HepG2 (cell line): Measurements from ENCODE around the gene PDIA5. TPM values are rescaled to one million over a fixed set of nuclear protein-coding genes. Genes with fewer than 3 reads are reported as not detected.

Experiments
- AGO1 ChIP-seq: fragments of 200-400 bp; formaldehyde crosslinking; IDR thresholded peaks from 2 replicates; pipeline ENCODE4 v1.6.1; 2017; ENCODE audit warnings: mild to moderate bottlenecking, low read depth, low read length, moderate library complexity; ENCODE audit not compliant: poor library complexity, severe bottlenecking
- CTCF ChIP-seq: sonication (generic); formaldehyde crosslinking; IDR thresholded peaks from 2 replicates; pipeline ENCODE4 v1.5.0; 2020; ENCODE audit warnings: mild to moderate bottlenecking, missing genetic modification reagents, moderate library complexity
- EZH2 ChIP-seq: conservative IDR thresholded peaks from 2 replicates; pipeline ENCODE4 v1.6.1; 2012; ENCODE audit warnings: mild to moderate bottlenecking, low read depth, low read length, moderate library complexity
- HBP1 ChIP-seq: IDR thresholded peaks from 2 replicates; pipeline ENCODE4 v1.6.1; 2016; ENCODE audit warnings: low read depth, control low read depth
- HIVEP1 ChIP-seq: sonication (generic); formaldehyde crosslinking; IDR thresholded peaks from 2 replicates; pipeline ENCODE4 v1.4.0; 2020; ENCODE audit warnings: mild to moderate bottlenecking, missing genetic modification reagents
- HNRNPLL ChIP-seq: fragments of 200-400 bp; formaldehyde crosslinking; IDR thresholded peaks from 2 replicates; pipeline ENCODE4 v1.6.1; 2017; ENCODE audit warnings: mild to moderate bottlenecking, low read depth, low read length; ENCODE audit not compliant: poor library complexity, severe bottlenecking
- PHB2 ChIP-seq: fragments of 450-650 bp; IDR thresholded peaks from 2 replicates; pipeline ENCODE4 v1.6.1; 2018; ENCODE audit not compliant: partially characterized antibody
- REST ChIP-seq, 2 experiments: IDR thresholded peaks; 2 replicates each; pipeline ENCODE4 v1.6.1; 2011 to 2012; ENCODE audit warnings: low read length in 2 of 2, borderline replicate concordance in 1 of 2, low read depth in 1 of 2, mild to moderate bottlenecking in 1 of 2, moderate library complexity in 1 of 2
- SALL1 ChIP-seq: sonication (generic); formaldehyde crosslinking; IDR thresholded peaks from 2 replicates; pipeline ENCODE4 v1.8.0; 2022; ENCODE audit warnings: mild to moderate bottlenecking, missing genetic modification reagents
- TBX3 ChIP-seq: fragments of 450-650 bp; IDR thresholded peaks from 2 replicates; pipeline ENCODE4 v1.6.1; 2017; ENCODE audit warnings: antibody characterized with exemption, mild to moderate bottlenecking, inconsistent platforms, borderline replicate concordance
- ZNF572 ChIP-seq: sonication (generic); formaldehyde crosslinking; IDR thresholded peaks from 2 replicates; pipeline ENCODE4 v1.5.1; 2020; ENCODE audit warnings: mild to moderate bottlenecking, missing genetic modification reagents
- ZNF580 ChIP-seq: IDR thresholded peaks from 2 replicates; pipeline ENCODE4 v1.6.1; 2016; ENCODE audit warnings: low read depth, borderline replicate concordance
- ZNF687 ChIP-seq: sonication (generic); formaldehyde crosslinking; IDR thresholded peaks from 2 replicates; pipeline ENCODE4 v1.5.1; 2020; ENCODE audit warnings: mild to moderate bottlenecking, missing genetic modification reagents, moderate library complexity
- polyA plus RNA-seq, 8 experiments: library from polyadenylated mRNA; depleted of rRNA in 3 of 8; stranded (reverse) in 7 of 8; unstranded in 1 of 8; fragments of >200 nt; fragmentation: Illumina TruSeq in 4 of 8; extraction: Trizol in 4 of 8; gene quantifications; 2 replicates each; pipeline versions ENCODE4 v1.2.1 to v1.2.3, GENCODE V29; 2011 to 2016; ENCODE audit warnings: low read depth in 4 of 8, missing spikeins in 1 of 8, mixed read lengths in 1 of 8; ENCODE audit not compliant: insufficient read depth in 1 of 8
- total RNA-seq, 5 experiments: library from RNA; depleted of rRNA; stranded (reverse); fragments of >200 nt; fragmentation: Illumina TruSeq; extraction: Trizol; gene quantifications; 2 replicates each; pipeline ENCODE4 v1.2.3, GENCODE V29; 2016; ENCODE audit warnings: low read depth in 1 of 5

The PDIA5 gene
- total and polyA plus RNA-seq, 2 of the 13 experiments (the other 11 are each of a cell fraction or from before 2014, with no cell fraction given) = 51.3 to 74.3 TPM

GRCh38 chr3:123027292-123028232 lies 39.3 kb upstream of the PDIA5 start, which contains the start of gene SEMA5B (continued):
- peak; percentile 52 for TF ChIP-seq ZNF687
- peak; percentile 34 for TF ChIP-seq HNRNPLL
- peak; percentile 87; the same call in 1 of the 2 replicates for TF ChIP-seq EZH2
- TF ChIP-seq SALL1 (CRISPR knock-in tag) = 0 out of 2 replicates have a peak, but pooled peaks have one; percentile 10
- no peak for TF ChIP-seq REST (IDR thresholded peaks at IDR 0.05; ENCODE audit: borderline replicate concordance in 1 of 2, low read depth in 1 of 2, low read length in 2 of 2)
- no peak for TF ChIP-seq ZNF580 (CRISPR knock-in tag)
- TF ChIP-seq HIVEP1 (CRISPR knock-in tag) = peak; percentile 74
- TF ChIP-seq CTCF = peak; percentile 63; the same call in 1 of the 2 replicates
- no peak for TF ChIP-seq HBP1 (CRISPR knock-in tag)
- TF ChIP-seq TBX3 = no peak
- no peak for TF ChIP-seq PHB2
- no peak for TF ChIP-seq ZNF572 (CRISPR knock-in tag)
- TF ChIP-seq AGO1 = peak; percentile 30
